Activated CD8-positive, alpha-beta memory T cell treated with anti-CD3 and anti-CD28 coated beads, Interleukin-2, amount 50 U/mL, for 1 hour (primary cell): ENCODE measurements around the gene LMF1.
"Not testable (repeated sequence)": the region's sequence is repeated elsewhere in the genome, so short reads cannot be mapped to it uniquely, and the experiment has no call there.

Experiments
- DNase-seq: peaks from one replicate; pipeline ENCODE4 v3.0.0-alpha.2; 2020; ENCODE audit errors: extremely low read depth

LMF1 gene

DNA sequence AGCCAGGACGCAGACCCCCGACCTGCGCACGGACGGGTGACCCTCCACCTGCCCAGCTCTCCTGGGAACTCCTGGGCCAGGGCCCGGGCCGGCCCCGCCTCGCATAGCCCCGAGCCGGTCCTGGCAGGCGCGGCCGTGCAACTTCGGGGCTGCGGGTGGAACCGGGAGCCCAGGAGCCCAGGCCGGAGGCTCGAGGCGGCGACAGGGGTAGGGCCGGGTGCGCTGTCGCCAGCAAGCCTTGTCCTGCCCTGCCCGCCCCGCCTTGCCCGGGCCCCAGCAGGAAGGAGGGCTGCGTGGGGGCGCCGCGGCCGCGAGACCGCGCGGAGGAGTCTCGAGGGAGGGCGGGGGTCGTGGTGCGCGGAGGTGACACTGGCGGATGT, 408 bp downstream of the LMF1 start:
- DNase-seq, result no peak

- no peak for DNase-seq
These were observed 1.0 kb downstream of the LMF1 start for GRCh38 chr16:969508-970385.

- no peak for DNase-seq
These were observed 2.2 kb downstream of the LMF1 start for GRCh38 chr16:968620-969019.

- DNase-seq, result no peak
These were observed 3.1 kb downstream of the LMF1 start for GRCh38 chr16:967546-968295.

- DNase-seq, result no peak
These were observed 3.7 kb downstream of the LMF1 start for GRCh38 chr16:967077-967541.

GRCh38 chr16:966505-966904, 4.3 kb downstream of the LMF1 start:
- DNase-seq, result no peak

DNA sequence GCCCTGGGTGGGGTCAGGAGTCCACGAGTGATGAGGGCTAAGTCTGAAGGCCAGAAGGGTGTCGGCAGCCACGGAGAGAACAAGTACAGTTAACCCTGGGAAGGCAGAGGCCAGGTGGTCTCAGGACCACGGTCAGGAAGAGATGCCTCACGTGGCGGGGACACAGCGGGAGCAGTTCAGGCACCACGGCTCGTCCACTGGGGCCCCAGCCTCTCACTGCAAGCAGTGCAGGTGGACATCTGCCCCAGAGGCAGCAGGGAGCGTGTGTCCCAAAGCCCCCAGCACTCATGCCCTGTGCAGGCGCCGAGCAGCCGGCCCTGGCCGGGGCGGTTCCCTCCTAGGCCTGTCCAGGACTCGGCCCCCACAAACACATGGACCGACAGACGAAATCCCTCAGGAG, 4.7 kb downstream of the LMF1 start:
- no peak for DNase-seq

DNA sequence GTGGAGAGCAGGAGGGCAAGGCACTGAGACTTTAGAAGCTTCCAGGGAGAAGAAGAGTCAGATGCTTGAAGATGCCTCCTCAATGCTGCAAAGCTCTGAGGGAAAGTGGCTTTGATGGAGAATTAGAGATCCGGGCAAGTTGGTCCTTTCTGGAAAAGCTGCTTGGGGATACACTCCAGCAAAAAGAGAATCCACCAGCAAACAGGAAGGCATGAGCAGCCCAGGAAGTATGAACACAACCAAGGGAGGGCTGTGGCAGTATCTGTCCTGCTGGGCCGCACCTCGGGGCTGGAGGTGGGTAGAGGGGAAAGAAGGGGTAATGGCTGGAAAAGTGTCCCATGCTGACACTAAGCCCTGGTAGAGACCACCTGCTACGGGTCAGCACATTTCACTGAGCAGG, 5.3 kb downstream of the LMF1 start:
- no peak for DNase-seq

GRCh38 chr16:965036-965395, 5.8 kb downstream of the LMF1 start:
- DNase-seq, result no peak

GRCh38 chr16:964356-965035, 6.3 kb downstream of the LMF1 start:
- DNase-seq, result no peak

DNA sequence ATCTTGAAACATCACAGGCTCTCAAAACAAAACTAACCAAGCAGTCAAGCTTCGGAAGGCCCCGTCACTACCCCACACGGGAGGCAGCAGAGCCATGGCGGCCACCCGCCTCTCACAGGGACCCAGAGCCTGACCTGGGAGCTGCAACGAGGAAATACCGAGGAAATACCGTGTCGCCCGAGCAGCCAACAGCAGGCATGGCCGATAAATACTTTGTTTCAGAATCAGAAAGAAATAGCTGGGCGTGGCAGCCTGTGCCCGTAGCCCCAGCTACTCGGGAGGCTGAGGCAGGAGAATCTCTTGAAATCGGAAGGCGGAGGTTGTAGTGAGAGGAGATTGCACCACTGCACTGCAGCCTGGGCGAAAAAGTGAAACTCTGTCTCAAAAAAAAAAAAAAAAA, 6.9 kb downstream of the LMF1 start:
- no peak for DNase-seq

- no peak for DNase-seq
These were observed 7.6 kb downstream of the LMF1 start for GRCh38 chr16:962901-963814.

- no peak for DNase-seq
These were observed 8.4 kb downstream of the LMF1 start for GRCh38 chr16:962366-962765.

DNA sequence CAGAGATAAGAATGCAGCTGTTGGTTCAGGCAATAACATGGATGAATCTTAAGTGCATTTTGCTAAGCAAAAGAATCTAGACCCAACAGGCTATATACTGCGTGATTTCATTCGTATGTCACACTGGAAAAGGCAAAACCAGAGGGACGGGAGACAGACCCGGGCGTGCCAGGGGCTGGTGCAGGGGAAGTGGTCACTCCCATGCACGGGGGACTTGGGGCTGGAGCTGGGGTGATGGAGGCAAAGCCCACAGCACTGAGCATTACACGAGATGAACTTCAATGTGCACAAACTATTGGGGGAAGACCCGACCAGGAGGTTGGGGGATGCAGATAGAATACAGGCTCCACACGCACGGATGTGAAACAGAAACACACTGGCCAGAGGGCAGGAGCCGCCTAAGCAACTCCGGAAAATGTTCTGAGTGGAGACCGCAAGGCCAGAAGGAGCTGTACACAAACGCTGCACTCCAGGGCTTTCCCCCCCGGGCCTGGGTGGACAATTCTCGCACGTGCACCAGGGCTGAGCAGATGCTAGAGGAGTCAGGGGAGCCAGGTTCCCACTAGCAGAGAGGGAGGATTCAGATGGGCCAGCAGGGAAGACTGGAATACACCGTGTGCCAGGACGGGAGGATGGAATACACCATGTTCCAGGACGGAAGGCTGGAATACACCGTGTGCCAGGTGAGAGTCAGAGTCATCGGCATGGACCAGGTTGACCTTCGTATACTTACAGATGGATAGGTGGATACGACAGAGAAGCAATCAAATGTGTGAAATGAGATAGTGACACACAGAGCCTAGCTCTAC, 11.3 kb downstream of the LMF1 start:
- no peak for DNase-seq

DNA sequence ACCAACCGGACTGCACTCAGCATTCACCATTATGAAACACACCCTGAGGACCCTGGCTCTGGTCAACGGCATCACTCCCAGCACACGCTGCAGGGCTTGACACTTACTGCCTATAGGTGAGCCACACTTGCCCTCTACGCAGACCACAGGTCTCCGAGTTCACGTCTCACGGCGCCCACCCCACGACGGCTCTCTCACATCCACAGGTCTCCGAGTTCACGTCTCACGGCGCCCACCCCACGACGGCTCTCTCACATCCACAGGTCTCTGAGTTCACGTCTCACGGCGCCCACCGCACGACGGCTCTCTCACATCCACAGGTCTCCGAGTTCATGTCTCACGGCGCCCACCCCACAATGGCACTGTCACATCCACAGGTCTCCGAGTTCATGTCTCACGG, 15.0 kb downstream of the LMF1 start:
- not testable (repeated sequence) for DNase-seq

DNA sequence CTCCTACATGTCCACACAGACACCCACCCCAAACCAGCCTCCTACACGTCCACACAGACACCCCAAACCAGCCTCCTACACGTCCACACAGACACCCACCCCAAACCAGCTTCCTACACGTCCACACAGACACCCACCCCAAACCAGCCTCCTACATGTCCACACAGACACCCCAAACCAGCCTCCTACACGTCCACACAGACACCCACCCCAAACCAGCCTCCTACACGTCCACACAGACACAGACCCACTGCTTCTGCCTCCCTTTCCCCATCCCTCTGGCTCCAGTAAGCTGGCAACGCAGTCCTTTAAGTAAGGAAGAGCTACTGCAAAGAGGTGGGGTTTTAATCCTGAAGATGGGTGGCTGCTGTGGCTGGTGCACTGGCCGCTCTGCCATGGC, 17.0 kb downstream of the LMF1 start:
- DNase-seq, result not testable (repeated sequence)

DNA sequence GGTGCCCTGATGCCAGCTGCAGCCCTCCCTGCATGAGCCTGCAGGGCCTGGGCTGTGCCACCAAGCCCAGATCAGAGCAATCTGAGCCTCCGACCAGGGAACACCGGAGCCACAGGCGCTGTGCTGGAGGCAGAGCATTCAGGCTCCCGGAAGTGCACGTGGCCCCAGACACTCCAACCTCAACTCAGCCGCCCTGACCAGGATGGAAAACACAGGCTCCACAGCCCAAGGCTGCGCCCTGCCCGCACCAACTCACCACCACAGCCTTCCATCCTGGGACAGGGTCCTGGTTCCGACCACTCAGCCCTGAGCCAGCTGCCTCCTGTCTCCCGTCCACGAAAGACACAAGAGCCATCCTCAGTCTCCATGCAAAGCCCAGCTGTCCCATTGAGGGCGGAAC, 18.5 kb downstream of the LMF1 start:
- no peak for DNase-seq

- DNase-seq, result no peak
These were observed 19.0 kb downstream of the LMF1 start for GRCh38 chr16:951660-952301.

DNA sequence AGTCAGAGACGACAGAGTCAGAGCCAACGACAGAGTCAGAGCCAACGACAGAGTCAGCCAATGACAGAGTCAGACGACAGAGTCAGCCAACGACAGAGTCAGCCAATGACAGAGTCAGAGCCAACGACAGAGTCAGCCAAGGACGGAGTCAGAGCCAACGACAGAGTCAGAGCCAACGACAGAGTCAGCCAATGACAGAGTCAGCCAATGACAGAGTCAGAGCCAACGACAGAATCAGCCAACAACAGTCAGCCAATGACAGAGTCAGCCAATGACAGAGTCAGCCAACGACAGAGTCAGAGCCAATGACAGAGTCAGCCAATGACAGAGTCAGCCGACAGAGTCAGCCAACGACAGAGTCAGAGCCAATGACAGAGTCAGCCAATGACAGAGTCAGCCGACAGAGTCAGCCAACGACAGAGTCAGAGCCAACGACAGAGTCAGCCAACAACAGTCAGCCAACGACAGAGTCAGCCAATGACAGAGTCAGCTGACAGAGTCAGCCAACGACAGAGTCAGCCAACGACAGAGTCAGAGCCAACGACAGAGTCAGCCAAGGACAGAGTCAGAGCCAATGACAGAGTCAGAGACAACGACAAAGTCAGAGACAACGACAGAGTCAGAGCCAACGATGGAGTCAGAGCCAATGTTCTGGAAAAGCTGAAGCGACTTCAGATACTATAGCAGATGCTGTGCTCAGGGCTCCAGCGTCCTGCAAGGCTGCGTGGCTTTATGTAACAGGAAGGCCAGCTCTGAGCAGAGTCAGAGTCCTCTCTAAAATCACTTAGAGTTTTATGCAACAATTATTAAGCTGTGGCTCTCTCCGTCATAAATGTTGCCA, 19.8 kb downstream of the LMF1 start:
- DNase-seq, result not testable (repeated sequence)
